GM10266 (cell line): ENCODE results near the gene ATP10B.
A peak's percentile ranks its signal among the peaks of the same experiment; 100 is the strongest.

ENCODE experiments used
- DNase-seq: peaks from one replicate; pipeline ENCODE4 v3.0.0; 2012; ENCODE audit errors: extremely low spot score
- CTCF ChIP-seq: IDR thresholded peaks from 2 replicates; pipeline ENCODE4 v1.5.1; 2012; ENCODE audit warnings: mild to moderate bottlenecking, low read depth; ENCODE audit not compliant: control insufficient read depth, insufficient read depth; ENCODE audit errors: missing control alignments

ATP10B gene

DNA sequence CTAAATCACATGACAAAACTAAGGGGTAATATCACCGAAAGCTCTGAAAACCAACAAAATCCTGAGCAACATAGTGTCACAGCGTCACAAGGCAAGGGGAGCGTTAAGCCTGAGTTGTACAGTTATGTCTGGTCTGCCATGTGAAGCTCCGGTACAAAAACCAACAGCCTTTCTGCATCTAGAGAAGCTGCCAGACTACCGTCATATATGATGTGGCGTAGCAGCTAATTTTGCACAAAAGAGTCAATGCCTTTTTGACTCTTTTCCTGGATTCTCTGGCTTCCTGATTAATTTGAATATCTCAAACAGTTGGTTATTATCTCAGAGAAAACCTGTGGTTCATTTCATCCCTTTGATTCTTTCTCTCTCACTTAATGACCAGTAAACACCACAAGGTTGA lies 16.0 kb upstream of the ATP10B start:
- DNase-seq, result no peak
- no peak for TF ChIP-seq CTCF

- TF ChIP-seq CTCF, result no peak
- no peak for DNase-seq
Observed at GRCh38 chr5:160851451-160851850, 560 bp downstream of the ATP10B start.

- TF ChIP-seq CTCF, result no peak
- no peak for DNase-seq
Observed at GRCh38 chr5:160850421-160850820, 1.6 kb downstream of the ATP10B start.

- DNase-seq, result no peak
- no peak for TF ChIP-seq CTCF
Observed at GRCh38 chr5:160847526-160848085, 4.4 kb downstream of the ATP10B start.

GRCh38 chr5:160846642-160847041 lies 5.4 kb downstream of the ATP10B start:
- no peak for DNase-seq
- no peak for TF ChIP-seq CTCF

DNA sequence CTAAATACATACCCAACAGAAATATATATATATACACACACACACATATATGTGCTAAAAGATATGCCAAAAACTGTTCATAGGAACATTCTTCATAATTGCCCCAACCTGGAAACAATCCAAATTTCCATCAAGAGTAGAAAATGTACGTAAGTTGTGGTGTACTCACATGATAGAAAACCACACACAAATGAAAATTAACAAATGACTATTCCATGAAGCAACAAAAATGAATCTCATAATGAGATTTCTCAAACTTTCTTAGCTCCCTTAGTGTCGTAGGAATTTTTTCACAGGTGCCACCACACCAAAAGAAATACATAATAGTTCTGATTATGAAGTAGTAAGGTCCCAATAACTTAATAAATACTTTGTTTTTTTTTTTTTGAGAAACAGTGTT lies 7.8 kb downstream of the ATP10B start:
- no peak for TF ChIP-seq CTCF
- no peak for DNase-seq

DNA sequence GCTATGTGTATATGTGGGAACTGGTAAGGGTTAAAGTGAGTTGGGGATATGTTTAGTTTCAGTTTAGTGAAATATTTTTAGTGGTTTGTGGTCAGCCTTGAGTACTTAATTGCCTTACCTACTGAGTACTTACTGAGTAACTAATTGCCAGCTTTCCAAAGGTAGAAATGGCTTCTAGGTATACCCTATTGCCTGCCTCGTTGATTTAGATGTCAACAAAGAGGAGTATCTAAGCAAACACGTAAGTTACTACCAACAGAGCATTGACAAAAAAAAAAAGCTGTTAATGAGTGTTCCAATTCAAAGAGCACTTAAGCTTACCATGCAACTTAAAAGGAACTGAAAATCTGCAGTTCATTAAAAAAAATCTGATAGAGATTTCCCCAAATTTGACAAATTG lies 8.8 kb downstream of the ATP10B start:
- TF ChIP-seq CTCF, result no peak
- DNase-seq, result peak; percentile 15
